Jurkat, Clone E6-1 (cell line): ENCODE measurements around the gene SNAPC3.

Experiments
- DNase-seq: peaks from one replicate; pipeline ENCODE4 v3.0.0-alpha.2; 2011; ENCODE audit warnings: low read depth, low spot score
- H3K4me3 ChIP-seq: 2 replicates; pipeline ENCODE4 v1.5.1; 2011; ENCODE audit warnings: mild to moderate bottlenecking, low read length, control low read depth, moderate library complexity

SNAPC3 gene

DNA sequence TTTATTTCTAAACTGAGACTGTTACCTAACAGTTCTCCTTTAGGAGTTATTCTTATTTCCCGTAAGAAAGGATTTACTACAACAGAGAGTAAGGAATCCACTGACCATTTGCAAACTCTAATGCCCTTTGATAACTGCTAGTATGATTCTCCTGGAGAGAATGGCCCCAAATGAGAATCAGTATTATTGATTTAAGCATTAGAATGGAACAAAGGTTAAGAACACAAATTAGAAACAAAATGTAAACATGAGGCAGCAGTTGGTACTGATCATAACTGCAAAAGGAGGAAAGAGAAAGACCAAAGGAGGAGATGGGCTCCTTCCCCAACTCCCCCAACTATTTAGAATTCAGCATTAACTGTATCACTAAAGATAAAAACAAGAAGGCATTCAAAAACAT lies 57.4 kb downstream of the SNAPC3 start:
- DNase-seq, result no peak

DNA sequence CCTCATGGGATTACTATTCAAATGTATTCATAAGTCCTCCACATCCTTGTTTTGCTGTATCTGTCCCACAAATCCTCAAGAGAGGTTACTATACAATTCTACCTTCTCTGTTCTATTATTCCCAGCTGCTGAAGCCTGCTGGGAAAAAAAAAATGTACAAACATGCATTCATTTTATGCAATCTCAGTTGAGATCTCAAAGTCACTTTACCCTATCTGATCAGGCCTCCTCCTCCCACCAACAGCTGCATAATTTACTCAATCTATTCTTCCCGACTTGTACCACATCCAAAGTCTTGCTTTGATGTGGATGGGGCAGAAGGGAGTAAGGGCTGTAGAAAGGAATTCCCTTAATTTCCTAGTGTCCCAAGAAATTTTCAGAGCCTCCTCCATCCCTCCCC lies 59.5 kb downstream of the SNAPC3 start:
- no peak overlapping the region for H3K4me3 ChIP-seq
- DNase-seq, result no peak

More for the DNA sequence above, 57.4 kb downstream of the SNAPC3 start:
- H3K4me3 ChIP-seq, result no peak overlapping the region

DNA sequence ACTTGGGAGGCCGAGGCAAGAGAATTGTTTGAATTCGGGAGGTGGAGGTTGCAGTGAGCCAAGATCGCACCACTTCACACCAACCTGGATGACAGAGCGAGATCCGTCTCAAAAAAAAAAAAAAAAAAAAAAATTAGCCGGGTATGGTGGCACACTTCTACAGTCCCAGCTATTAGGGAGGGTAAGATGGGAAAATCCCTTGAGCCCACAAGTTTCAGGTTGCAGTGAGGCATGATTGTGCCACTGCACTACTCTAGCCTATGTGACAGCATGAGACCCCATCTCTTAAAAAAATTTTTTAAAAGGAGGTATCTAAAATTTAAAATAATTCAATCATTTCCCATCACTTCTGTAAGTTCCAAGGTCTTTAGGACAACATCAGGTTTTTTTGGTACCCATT lies 62.1 kb downstream of the SNAPC3 start:
- no peak for DNase-seq

DNA sequence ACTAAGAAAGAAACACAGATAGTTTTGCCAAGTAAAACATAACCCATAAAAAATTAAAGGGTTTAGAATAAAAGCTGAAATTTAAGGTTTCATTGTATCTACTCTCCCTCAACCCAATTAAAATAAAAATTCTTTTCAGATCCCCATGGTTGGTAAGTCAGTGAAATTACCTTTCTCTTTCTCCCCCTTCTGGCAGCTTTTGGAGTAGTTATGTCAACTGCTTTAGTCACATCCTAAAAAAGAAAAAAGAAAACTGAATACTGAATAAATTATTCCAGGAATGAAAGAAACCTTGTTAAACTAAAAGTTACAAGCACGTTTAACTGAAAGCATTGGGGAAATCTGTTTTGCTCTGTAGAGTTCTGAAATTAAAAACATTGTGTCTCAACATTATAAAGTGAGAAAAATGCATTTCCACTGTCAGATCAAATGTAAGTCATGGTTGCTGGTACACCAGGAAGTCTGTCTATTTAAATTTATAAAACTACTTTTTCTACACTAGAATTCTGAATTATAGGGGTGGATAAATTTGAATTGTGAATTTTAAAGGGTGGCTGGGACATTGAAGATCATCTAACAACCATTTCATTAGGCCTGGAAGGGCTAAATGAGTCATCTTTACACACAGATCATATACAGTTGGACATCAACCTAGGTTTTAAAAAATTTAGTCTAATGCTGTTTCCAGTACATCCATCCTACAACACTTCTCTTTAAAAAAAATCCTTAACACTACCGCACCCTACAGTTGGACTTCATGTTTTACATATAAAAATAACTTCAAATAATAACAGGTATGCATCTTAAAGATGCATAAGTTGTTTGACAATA lies 63.4 kb downstream of the SNAPC3 start:
- H3K4me3 ChIP-seq, result no peak overlapping the region
- DNase-seq, result no peak

More for the DNA sequence above, 62.1 kb downstream of the SNAPC3 start:
- H3K4me3 ChIP-seq, result no peak overlapping the region

DNA sequence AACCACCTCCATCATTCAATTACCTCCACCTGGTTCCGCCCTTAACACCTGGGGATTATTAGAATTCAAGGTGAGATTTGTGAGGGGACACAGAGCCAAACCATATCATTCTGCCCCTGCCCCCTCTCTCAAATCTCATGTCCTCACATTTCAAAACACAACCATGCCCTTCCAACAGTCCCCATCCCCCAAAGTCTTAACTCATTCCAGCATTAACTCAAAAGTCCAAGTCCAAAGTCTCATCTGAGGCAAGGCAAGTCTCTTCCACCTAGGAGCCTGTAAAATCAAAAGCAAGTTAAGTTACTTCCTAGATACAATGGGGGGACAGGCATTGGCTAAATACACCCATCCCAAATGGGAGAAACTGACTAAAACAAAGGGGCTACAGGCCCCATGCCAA lies 69.3 kb downstream of the SNAPC3 start:
- no peak for DNase-seq
- no peak overlapping the region for H3K4me3 ChIP-seq

DNA sequence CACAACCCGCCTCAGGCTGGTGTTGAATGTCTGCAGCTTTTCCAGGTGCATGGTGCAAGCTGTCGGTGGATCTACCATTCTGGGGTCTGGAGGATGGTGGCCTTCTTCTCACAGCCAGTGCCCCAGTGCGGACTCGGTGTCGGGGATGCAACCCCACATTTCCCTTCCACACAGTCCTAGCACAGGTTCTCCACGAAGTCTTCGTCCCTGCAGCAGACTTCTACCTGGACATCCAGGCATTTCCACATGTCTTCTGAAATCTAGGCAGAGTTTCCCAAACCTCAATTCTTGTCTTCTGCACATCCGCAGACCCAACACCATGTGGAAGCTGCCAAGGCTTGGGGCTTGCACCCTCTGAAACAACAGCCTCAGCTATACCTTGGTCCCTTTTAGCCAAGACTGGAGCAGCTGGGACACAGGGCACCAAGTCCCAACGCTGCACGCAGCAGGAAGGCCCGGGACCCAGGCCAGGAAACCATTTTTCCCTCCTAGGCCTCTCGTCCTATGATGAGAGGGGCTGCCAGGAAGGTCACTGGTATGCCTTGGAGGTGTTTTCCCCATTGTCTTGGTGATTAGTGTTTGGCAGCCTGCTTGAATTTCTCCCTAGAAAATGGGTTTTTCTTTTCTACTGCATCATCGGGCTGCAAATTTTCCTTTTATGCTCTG lies 69.9 kb downstream of the SNAPC3 start:
- no peak for DNase-seq
- H3K4me3 ChIP-seq, result no peak overlapping the region

DNA sequence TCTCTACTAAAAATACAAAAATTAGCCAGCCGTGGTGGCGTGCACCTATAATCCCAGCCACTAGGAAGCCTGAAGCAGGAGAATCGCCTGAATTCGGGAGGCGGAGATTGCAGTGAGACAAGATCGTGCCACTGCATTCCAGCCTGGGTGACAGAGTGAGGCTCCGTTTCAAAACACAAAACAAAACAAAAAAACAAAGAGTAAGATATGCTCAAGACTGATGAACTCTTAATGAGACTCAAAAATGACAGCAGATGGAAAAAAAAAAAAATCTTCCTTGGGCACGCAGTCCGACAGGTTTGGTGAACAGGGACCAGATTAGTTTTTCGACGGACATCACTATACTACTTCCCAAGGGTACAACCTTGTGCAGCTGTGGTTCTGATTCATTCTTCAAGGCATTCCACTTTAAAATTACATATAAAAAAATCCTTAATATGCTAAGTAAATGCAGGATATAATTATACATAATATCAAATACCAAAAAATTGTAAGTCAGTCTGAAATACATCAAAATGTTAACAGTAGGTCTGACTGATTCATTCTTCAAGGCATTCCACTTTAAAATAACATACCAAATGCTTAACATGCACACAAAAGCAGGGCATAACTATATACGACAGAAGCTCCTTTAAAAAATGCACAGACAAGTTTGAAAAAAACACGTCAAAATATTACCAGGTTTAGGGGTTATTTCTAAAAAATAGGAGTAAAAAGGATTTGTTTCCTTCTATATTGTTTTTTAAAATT lies 75.7 kb downstream of the SNAPC3 start:
- H3K4me3 ChIP-seq, result no peak overlapping the region
- DNase-seq, result no peak

DNA sequence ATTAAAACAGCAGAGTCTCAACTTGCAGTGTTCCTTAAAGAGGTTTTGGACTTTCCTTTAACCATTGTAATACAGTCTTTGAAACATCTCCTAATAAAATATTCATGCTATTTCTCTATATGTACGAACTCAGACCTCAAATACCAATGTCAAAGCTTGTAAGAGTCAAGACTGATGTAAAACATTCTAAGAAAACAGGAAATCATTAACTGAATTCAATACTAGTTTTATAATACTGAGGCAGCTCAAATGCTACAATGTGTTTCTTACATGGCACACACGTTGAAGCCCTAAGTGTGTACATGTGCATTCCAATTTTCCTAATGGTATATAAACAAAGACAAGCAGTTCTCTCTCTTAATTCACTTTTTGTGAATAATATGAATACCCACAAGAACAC lies 76.5 kb downstream of the SNAPC3 start:
- no peak overlapping the region for H3K4me3 ChIP-seq
- DNase-seq, result no peak

DNA sequence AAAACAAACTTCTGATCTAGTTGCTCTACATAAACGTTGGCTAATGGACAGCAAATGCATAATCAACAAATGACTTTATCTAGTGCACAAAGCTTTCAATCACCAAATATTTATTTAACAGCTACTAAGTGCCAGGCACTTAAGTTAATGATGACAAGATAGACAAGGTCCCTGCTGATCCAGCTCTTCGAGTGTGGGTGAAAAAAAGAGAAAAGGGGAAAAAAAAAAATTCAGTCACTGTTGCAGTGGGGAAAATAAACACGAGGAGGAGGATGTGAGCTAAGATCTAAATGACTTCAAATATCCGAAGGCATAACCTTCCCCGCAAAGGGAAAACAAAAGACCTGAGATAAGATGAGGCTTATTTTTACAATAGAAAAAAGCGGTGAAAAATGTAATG lies 78.5 kb downstream of the SNAPC3 start:
- no peak overlapping the region for H3K4me3 ChIP-seq
- no peak for DNase-seq

DNA sequence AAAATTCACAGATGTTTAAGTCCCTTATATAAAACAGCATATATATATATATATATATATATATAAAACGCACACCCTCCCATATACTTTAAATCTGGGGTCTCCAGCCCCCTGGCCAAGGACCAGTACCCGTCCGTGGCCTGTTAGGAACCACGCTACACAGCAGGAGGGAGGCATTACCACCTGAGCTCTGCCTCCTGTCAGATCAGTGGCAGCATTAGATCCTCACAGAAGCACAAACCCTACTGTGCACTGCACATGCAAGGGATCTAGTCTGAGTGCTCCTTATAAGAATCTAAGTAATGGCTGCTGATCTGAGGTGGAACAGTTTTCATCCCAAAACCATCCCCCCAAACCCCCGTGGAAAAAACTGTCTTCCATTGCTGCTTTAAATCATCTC lies 79.1 kb downstream of the SNAPC3 start:
- DNase-seq, result no peak
- H3K4me3 ChIP-seq, result no peak overlapping the region

DNA sequence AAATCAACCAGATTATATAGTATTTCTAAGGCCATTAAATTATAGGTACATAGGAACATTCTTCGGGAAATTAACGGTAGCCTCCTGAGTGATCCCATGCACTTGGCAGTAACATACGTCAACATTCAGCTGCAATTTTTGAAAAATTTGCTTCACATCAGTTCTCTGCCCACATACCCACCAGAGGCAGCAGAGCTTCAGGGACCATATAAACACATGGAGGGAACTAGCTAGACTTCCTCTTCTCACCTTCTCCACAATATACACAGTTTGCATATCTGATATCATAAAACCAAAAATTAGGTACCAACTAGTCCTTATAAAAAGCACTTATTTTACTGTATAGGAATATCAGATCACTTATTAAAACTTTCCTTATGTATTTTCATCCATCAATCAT lies 83.2 kb downstream of the SNAPC3 start:
- H3K4me3 ChIP-seq, result no peak overlapping the region
- no peak for DNase-seq

DNA sequence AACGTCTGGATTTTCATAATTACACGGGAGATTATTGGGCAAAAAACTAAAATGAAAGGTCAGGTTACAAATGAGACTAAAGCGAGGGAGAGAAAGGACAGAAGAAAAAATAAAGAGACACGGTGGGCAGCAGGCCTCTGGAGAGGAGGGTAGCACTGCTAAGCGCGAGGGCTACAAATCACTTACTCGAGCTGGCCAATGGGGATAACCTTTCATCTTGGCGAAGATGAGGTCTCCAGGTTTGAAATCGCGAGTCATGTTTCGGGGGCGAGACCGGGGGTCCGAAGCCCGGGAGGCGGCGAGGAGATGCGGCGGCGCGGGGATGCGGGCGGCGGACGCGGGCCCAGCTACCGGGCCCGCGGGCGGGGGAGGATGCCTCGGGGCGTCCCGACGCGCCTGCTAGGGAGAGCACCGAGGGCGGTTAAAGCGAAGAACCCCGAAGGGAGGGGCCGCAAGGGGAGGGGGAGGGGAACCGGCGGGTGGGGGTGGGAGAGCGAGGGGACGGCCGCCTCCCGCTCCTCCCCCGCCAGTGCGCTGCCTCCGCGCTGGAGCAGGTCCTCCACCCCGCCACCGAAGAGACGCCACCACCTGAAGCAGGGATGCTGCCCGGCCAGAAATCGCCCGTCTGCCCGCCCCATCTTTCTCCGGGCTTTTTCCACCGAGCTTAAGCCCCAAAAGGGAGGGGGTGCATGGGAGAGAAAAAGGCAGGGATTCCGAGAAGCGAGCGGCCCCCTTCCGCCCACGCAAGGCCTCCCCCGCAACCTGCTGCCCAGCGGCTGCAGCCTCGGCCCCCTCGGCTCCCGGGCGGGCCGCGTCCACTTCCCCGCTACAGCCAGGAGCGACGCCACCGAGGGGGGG lies 87.5 kb downstream of the SNAPC3 start:
- H3K4me3 ChIP-seq, result peak overlapping the region; percentile 84
- peak; percentile 38 for DNase-seq

DNA sequence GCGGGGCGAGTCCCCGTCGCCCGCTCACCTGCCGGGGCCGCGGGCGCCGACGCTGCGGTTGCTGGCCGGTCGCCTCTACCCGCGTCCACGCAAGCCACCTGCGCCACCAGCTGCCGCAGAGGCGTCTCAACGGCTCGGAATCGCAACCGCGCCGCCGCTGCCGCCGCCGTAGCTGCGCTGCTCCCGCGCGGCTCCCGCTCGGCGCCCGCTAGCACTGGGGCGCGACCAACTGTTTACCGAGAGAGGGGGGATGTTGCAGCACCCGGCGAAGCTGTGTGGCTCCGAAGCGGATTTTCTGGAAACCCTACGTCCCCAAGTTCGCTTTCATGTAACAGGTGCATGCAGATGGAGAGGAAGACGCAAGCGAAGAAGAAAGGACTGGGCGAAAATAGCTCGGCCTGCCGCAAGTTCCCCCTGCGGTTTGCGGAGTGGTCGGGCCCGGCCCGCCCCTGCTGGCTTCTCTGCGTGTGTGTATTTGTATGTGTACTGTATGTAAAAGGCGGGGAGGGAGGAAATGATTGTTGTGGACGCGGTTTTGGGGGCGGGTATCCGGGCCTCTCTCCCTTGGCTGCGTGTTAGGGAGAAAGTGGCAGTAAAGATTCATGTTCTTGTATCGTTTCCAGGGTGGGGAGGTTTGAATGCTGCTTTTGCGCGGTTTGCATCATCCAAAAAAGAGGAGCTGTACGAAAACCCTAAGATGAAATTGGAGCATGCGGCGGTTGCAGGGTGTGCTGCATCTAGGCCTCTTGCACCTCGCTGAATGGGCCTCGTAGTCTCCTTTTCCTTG lies 88.3 kb downstream of the SNAPC3 start, which contains the start of gene PSIP1:
Gene PSIP1 (minus strand): TSS at position 182 of the 787 bp plus-strand sequence. CDS start 782 bp downstream, outside the sequence.
- DNase-seq, result peak; percentile 95
- peak within 1 kb of the TSS; percentile 84 for H3K4me3 ChIP-seq
